Measurements from ENCODE around the gene EHMT1.
"Not testable (repeated sequence)": the region's sequence is repeated elsewhere in the genome, so short reads cannot be mapped to it uniquely, and the experiment has no call there.

Gene EHMT1

DNA sequence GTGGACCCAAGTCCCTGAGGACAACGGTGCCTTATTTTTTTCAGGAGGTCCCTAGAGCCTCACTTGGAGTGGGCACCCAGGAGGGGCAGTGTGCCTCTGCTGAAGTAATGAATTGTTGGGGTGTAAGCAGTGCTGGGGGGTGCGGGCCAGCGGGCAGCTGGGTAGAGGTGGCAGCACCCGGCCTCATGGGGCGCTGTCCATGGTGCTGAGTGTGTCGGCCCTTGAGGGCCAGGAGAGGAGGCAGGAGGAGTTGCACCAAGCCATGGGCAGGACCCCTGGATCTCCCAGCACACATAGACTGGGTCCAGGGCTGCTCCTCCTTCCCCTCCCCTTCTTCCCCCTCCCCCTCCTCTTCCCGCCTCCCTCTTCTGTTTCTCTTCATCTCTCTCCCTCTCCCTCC, 265.7 kb downstream of the EHMT1 start:
- DNase-seq (ENCODE audit: low read depth in 2 of 2) = not testable (repeated sequence)

GRCh38 chr9:137885121-137885520, 266.3 kb downstream of the EHMT1 start:
- not testable (repeated sequence) for DNase-seq (ENCODE audit: low read depth in 2 of 2)

All from activated CD4-positive, alpha-beta T cell treated with anti-CD3 and anti-CD28 coated beads for 24 hours (primary cell).